ENCODE data around the gene PACS2.

PACS2 gene

DNA sequence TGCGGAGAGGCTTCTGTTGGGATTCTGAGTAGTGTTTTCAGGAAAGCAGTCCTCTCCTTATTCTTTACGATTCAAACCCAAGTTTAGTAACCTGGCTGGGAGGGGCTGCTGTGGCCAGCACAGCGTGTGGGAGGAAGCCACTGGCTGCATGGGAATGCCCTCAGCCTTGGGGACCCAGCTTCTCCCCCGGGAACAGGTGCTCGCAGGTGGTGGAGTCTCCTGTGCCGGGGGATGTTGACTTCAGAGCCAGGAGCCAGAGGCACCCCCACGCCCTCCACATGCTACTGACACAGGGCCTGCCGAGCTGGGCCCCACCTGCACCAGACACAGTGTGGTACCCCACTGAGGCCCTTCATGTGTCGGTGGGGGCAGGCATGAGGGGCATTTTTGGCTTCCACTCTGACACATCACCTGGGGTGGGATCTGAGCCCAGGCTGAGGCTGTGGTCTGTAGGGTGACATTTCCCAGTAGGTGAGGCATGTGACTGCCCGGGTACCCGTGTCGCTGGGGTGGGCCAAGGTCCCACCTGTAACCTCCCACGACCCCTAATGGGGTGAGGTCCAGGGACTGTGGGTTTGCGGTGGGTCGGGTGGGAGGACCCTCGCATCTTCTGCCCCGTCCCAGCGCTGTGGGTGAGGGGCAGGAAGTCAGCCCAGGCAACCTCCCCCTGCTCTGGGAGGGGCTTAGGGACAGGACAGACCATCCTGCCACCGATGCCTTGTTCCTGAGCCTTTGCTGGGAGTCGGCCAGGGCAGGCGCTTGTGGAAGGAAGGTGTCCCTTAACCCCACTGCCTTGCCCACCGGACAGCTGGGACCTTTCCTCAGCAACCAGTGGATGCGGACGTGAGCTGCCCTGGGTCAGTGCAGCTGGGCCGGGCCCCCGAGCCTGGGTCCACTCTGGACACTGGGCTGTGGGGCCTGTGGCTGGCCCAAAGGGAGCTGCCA lies 131.6 kb downstream of the PACS2 start:
- no peak for DNase-seq (ENCODE audit: low read depth in 1 of 2, low spot score in 1 of 2)
- no peak for TF ChIP-seq JUND (IDR thresholded peaks at IDR 0.05; ENCODE audit: low read depth)
- in situ Hi-C loops (cut with HindIII; ENCODE audit: low pct_unique_long_range_greater_than_20kb, low sequenced_read_pairs), result no loop called here

- in situ Hi-C loops (cut with HindIII; ENCODE audit: low pct_unique_long_range_greater_than_20kb, low sequenced_read_pairs), result no loop called here
- DNase-seq (ENCODE audit: low read depth in 1 of 2, low spot score in 1 of 2), result no peak
- TF ChIP-seq JUND (IDR thresholded peaks at IDR 0.05; ENCODE audit: low read depth), result no peak
Observed at GRCh38 chr14:105446971-105447370, 132.4 kb downstream of the PACS2 start.

All from T47D (cell line).